HEK293 (cell line): ENCODE measurements around the gene AP5S1.

Experiments used
- HOXA7 ChIP-seq: sonication (generic); formaldehyde crosslinking; IDR thresholded peaks from 2 replicates; pipeline ENCODE4 v1.8.1; 2022; ENCODE audit warnings: missing genetic modification reagents, borderline replicate concordance
- RBAK ChIP-seq: fragments of 450-650 bp; formaldehyde crosslinking; IDR thresholded peaks from 2 replicates; pipeline ENCODE4 v1.5.1; 2016; ENCODE audit warnings: missing biosample characterization, missing genetic modification characterization
- SETDB1 ChIP-seq: IDR thresholded peaks from one replicate; pipeline ENCODE4 v1.6.1; 2017; ENCODE audit warnings: mild to moderate bottlenecking, low read length, moderate library complexity, mixed read lengths; ENCODE audit not compliant: insufficient read length
- ZFHX2 ChIP-seq: fragments of 450-650 bp; formaldehyde crosslinking; conservative IDR thresholded peaks from 2 replicates; pipeline ENCODE4 v1.5.1; 2016; ENCODE audit warnings: missing biosample characterization, missing genetic modification characterization
- ZNF560 ChIP-seq: fragments of 450-650 bp; formaldehyde crosslinking; IDR thresholded peaks from 2 replicates; pipeline ENCODE4 v1.5.1; 2017; ENCODE audit warnings: missing biosample characterization, missing genetic modification characterization, borderline replicate concordance
- TF ChIP-seq, protein P1 (sequence below): fragments of 450-650 bp; formaldehyde crosslinking; IDR thresholded peaks from 2 replicates; pipeline ENCODE4 v1.5.1; 2016; ENCODE audit warnings: missing biosample characterization, missing genetic modification characterization
- TF ChIP-seq, protein P2 (sequence below): fragments of 450-650 bp; formaldehyde crosslinking; conservative IDR thresholded peaks from 2 replicates; pipeline ENCODE4 v1.5.1; 2016; ENCODE audit warnings: low read depth, missing biosample characterization, missing genetic modification characterization

DNA sequence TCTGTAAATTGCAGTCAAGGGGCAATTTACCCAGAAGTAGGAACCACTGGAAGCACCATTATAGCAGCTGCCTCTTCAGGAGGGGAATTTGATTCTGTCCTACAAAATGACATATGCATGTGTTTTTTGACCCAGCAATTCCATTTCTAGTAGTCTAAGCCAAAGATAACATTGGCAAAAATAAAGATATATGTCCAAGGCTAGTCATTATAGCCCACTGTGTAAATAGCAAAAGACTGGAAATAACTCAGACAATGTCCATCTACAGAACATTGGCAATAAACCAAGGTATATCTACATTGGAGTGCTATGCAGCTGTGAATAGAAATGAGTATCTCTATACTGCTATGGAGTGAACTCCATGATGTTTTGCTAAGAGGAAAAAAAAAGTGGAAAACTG, 56.3 kb downstream of the AP5S1 start:
- TF ChIP-seq, protein P1, sequence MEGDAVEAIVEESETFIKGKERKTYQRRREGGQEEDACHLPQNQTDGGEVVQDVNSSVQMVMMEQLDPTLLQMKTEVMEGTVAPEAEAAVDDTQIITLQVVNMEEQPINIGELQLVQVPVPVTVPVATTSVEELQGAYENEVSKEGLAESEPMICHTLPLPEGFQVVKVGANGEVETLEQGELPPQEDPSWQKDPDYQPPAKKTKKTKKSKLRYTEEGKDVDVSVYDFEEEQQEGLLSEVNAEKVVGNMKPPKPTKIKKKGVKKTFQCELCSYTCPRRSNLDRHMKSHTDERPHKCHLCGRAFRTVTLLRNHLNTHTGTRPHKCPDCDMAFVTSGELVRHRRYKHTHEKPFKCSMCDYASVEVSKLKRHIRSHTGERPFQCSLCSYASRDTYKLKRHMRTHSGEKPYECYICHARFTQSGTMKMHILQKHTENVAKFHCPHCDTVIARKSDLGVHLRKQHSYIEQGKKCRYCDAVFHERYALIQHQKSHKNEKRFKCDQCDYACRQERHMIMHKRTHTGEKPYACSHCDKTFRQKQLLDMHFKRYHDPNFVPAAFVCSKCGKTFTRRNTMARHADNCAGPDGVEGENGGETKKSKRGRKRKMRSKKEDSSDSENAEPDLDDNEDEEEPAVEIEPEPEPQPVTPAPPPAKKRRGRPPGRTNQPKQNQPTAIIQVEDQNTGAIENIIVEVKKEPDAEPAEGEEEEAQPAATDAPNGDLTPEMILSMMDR: no peak
- TF ChIP-seq HOXA7 (no peak), ZNF560 (tag by site-specific recombination) (no peak), RBAK (tag by site-specific recombination) (no peak), ZFHX2 (tag by site-specific recombination) (no peak), SETDB1 (no peak)
- TF ChIP-seq, protein P2, sequence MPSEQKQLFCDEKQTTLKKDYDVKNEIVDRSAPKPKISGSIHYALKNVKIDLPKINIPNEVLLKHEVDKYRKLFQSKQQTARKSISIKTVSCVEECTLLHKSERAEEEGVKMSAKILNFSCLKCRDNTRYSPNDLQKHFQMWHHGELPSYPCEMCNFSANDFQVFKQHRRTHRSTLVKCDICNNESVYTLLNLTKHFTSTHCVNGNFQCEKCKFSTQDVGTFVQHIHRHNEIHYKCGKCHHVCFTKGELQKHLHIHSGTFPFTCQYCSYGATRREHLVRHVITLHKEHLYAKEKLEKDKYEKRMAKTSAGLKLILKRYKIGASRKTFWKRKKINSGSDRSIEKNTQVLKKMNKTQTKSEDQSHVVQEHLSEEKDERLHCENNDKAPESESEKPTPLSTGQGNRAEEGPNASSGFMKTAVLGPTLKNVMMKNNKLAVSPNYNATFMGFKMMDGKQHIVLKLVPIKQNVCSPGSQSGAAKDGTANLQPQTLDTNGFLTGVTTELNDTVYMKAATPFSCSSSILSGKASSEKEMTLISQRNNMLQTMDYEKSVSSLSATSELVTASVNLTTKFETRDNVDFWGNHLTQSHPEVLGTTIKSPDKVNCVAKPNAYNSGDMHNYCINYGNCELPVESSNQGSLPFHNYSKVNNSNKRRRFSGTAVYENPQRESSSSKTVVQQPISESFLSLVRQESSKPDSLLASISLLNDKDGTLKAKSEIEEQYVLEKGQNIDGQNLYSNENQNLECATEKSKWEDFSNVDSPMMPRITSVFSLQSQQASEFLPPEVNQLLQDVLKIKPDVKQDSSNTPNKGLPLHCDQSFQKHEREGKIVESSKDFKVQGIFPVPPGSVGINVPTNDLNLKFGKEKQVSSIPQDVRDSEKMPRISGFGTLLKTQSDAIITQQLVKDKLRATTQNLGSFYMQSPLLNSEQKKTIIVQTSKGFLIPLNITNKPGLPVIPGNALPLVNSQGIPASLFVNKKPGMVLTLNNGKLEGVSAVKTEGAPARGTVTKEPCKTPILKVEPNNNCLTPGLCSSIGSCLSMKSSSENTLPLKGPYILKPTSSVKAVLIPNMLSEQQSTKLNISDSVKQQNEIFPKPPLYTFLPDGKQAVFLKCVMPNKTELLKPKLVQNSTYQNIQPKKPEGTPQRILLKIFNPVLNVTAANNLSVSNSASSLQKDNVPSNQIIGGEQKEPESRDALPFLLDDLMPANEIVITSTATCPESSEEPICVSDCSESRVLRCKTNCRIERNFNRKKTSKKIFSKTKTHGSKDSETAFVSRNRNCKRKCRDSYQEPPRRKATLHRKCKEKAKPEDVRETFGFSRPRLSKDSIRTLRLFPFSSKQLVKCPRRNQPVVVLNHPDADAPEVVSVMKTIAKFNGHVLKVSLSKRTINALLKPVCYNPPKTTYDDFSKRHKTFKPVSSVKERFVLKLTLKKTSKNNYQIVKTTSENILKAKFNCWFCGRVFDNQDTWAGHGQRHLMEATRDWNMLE: no peak
